ENCODE results near the gene SNAPC1.
"Not testable (repeated sequence)": the region's sequence is repeated elsewhere in the genome, so short reads cannot be mapped to it uniquely, and the experiment has no call there.

SNAPC1 gene

GRCh38 chr14:61761959-61762786 is at the start of gene SNAPC1:
TSS of gene SNAPC1 (plus strand) at chr14:61762420. CDS start at chr14:61762461, 41 bp downstream.
- DNase-seq (ENCODE audit: low read depth), result peak; percentile 95

DNA sequence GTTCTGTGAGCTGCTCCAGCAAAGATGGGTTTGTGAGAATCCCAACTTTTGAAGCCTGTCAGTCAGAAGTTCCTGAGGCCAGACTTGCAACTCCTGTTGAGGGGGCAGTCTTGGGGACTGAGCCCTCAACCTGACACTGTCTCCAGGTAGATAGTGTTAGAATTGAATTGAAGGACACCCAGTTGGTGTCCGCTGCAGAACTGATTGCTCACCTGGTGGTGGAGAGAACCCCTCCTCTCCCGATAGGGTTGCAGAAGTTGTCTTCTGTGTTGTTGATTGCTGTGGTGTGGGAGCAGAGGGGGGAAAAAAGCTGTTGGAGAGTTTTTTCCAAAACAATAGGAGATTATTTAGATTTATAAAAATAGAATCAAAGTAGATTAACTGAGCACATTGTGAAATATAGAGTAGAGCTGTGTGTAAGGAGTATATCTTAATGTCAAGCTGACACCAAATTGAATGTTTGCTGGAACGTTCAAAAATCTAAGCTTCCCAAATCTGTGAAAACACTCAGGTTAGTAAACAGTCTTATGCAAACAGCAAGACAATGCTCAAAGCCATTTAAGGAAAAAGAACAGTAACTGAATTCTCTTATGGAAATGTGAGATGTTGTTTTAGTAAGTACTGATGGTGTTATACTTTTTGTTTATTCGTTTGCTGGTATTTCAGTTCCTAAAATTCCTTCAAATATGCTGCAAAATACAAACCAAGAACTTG is 48.3 kb upstream of the SNAPC1 start:
- no peak for DNase-seq (ENCODE audit: low read depth)

DNA sequence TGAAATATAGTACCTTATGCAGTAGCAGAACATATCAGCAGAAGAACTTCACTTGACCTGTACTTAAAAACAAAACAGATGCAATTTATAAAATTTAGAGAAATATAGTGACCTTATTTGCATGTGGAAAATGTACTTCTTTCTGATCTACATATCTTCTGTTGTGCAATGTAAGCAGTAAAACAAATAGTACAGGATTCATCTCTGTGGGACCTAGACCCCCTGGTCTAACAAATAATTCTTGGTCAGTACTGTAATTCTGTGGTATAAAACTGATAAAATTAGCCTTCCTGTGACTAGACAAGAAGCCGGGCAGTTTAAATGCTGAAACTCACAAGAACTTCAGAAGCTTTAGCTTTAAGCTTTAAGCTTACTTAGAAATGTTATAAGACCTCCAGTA is 45.3 kb upstream of the SNAPC1 start:
- no peak for DNase-seq (ENCODE audit: low read depth)

DNA sequence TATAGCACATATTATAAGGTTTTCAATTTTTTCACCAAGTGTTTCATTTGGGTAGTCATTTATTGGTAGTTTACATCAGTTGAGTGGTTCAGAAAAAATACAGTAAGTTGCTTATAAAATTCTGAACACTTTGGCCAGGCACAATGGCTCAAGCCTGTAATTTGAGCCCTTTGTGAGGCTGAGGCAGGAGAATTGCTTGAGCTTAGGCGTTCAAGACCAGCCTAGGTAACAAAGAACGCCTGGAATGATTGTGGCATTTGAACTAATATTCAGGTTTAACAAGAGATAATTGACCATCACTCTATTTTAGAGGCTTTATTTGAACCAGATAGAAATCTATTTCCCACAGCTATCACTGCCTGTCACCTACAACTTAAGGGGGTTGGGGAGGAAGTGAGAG is 44.2 kb upstream of the SNAPC1 start:
- DNase-seq (ENCODE audit: low read depth), result no peak

DNA sequence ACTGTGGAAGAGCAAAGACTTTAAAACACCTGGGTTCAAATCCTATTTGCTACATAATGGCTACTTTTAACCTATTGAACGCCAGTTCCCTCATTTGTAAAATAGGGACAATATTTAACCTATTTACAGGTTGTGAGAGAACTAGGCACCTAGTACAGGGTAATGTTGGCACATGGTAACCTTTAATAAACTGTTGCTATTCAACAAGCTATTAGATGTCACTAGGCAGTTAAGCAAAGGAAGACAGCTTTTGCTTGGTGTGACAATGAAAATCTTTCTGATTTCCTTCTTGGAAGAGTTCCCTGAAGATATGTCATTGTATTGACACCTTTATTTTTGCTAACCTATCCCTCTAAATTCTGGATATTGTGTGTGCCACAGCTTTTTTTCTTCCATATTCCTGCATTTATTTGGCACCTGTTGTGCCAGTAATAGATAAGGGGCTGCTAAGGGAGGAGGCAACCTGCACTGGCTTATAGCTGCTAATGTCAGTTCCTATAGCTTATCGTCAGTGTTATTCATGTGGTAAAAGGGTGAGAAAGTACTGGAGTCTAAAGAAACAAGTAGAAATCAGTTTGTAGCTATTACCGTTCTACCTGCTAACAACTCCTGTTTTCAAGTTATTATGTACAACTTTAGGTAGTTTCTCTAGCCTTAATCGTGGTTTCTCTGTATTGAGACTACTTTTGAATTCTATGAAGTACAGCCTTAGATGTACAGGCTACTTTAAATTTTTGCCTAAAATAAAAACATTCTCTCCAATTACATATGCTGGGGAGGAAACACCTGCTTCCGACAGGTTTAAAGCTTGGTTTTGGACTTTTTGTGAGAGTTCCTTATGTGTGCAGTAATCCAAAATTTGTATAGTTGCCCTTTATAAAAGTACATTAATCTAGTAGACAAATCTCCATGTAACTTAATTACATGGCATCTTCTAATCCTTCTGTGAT is 42.6 kb upstream of the SNAPC1 start:
- no peak for DNase-seq (ENCODE audit: low read depth)

- no peak for DNase-seq (ENCODE audit: low read depth)
These were observed 41.9 kb upstream of the SNAPC1 start for GRCh38 chr14:61720294-61720661.

DNA sequence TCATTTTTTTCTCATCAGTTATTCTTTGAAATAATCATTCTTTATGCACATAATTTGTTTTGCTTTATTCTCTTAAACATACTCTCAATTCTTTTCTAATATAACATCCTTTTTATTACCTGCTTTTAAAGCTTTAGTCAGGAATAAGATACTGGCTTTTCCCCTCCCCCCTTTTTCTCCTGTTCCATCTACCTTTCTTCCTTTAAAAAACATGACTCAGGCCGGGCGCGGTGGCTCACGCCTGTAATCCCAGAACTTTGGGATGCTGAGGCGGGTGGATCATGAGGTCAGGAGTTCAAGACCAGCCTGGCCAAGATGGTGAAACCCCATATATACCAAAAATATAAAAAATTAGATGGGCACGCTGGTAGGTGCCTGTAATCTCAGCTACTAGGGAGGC is 41.5 kb upstream of the SNAPC1 start:
- DNase-seq (ENCODE audit: low read depth), result no peak

- no peak for DNase-seq (ENCODE audit: low read depth)
These were observed 38.1 kb upstream of the SNAPC1 start for GRCh38 chr14:61724133-61724532.

DNA sequence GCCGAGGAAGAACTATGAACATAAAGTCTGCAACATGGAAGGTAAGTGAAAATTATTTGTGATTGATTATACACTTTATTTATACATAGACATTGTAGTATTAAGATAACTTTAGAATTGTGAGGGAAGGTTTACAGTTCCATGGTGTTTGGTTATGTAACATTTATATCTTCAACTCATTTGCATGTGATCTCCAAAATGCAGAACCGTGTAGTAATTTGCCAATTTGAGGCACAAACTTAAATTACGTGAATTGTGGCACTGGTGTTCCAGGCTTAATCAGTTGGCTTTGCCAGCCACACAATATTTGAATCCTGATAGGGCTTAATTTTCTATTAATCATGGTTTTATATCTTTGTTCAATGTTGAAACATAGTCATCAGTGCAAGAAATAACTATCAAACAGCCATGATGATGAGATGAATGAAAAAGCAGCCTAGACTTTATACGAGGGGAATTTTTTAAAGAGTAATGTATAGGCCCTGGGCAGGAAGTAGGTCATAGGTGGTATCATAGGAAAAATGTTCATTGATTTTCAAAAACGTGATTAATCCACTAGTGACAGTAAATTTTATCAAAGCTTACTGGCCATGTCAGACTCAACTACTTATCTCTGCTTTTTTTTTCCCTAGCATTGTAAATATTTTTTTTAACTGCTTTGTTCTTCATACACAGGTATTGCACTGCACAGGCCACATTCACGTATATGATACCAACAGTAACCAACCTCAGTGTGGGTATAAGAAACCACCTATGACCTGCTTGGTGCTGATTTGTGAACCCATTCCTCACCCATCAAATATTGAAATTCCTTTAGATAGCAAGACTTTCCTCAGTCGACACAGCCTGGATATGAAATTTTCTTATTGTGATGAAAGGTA is 35.2 kb upstream of the SNAPC1 start:
- no peak for DNase-seq (ENCODE audit: low read depth)

GRCh38 chr14:61730756-61731373 is 31.4 kb upstream of the SNAPC1 start:
- DNase-seq (ENCODE audit: low read depth), result no peak

- DNase-seq (ENCODE audit: low read depth), result no peak
These were observed 28.2 kb upstream of the SNAPC1 start for GRCh38 chr14:61733972-61734371.

GRCh38 chr14:61736751-61737150 is 25.5 kb upstream of the SNAPC1 start:
- DNase-seq (ENCODE audit: low read depth), result no peak

GRCh38 chr14:61737915-61738314 is 24.3 kb upstream of the SNAPC1 start:
- DNase-seq (ENCODE audit: low read depth), result no peak

- DNase-seq (ENCODE audit: low read depth), result no peak
These were observed 23.1 kb upstream of the SNAPC1 start for GRCh38 chr14:61739133-61739532.

GRCh38 chr14:61742371-61742770 is 19.8 kb upstream of the SNAPC1 start:
- no peak for DNase-seq (ENCODE audit: low read depth)

DNA sequence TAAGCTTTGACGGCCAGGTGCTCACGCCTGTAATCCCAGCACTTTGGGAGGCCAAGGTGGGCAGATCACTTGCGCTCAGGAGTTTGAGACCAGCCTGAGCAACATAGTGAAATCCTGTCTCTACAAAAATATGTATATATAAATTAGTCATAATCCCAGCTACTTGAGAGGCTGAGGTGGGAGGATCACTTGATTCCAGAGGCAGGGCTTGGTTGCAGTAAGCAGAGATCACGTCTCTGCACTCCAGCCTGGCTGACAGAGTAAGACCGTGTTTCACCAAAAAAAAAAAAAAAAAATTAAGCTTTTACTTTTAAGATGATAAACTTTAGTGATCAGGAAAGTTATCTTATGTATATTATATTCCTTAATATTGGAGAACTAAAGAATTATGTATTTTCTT is 18.0 kb upstream of the SNAPC1 start:
- no peak for DNase-seq (ENCODE audit: low read depth)

- DNase-seq (ENCODE audit: low read depth), result not testable (repeated sequence)
These were observed 15.9 kb upstream of the SNAPC1 start for GRCh38 chr14:61746346-61746745.

DNA sequence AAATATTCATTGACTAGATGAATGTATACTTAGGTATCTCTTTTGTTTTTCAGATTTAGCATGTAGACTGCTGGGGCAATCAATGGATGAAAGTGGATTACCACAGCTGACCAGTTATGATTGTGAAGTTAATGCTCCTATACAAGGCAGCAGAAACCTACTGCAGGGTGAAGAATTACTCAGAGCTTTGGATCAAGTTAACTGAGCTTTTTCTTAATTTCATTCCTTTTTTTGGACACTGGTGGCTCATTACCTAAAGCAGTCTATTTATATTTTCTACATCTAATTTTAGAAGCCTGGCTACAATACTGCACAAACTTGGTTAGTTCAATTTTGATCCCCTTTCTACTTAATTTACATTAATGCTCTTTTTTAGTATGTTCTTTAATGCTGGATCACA is 15.3 kb upstream of the SNAPC1 start:
- DNase-seq (ENCODE audit: low read depth), result no peak

- no peak for DNase-seq (ENCODE audit: low read depth)
These were observed 14.9 kb upstream of the SNAPC1 start for GRCh38 chr14:61747342-61747741.

DNA sequence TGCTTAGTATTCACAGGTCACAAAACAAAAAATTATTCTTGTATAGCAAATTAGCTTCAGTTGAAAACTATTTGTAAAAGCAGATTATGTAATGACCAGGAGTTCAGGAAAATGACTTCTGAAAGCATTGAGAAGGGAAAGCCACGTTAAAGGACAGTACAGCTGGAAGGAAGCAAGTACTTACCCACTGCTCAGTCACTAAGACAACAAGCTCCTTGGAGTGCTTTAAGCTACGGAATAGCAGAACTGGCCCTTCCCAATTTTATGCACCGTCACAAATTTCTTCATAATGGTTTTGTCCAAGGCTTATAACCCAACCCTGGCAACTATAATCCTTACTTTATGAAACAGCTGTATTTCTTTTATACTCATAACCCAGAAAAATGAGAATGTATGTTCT is 13.0 kb upstream of the SNAPC1 start:
- no peak for DNase-seq (ENCODE audit: low read depth)

GRCh38 chr14:61749867-61750266 is 12.4 kb upstream of the SNAPC1 start:
- no peak for DNase-seq (ENCODE audit: low read depth)

Measured in activated gamma-delta T cell treated with anti-CD3 and anti-CD28 coated beads, Interleukin-2, amount 50 U/mL, for 16 hours (primary cell).